Measurements from ENCODE around the gene KCNJ3. TPM values are rescaled to one million over a fixed set of nuclear protein-coding genes. Genes with fewer than 3 reads are reported as not detected.

Gene KCNJ3
- total and polyA plus RNA-seq, 3 donors from 2014 or later: 0.30 to 1.7 (median 0.71) TPM

DNA sequence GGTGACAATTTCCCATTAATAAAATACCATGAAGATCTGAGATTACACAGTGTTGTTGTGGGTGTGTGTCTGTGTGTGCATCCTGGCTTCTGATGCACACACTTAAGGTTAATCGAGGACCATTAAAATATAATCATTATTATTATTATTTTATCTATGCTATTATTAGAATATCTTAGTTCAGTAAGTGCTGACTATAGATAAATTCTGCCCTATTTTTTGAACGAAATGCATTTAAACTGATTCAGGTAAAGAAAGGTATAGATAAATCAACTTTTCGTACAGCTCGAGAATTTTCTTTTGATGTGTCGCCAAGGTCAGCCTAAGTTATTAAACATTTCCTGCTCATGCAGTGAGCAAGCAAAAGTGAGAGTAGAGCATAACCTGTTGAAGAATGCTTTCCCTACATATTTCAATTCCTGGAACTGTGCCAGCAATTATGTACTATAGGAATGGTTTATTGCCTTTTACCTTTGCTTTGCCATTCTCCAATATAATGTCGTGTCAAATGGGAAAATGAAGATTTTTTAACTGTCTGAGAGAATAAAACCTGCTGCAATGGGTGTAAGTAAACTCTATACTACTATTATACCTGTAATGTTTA is 25.8 kb downstream of the KCNJ3 start:
- Histone ChIP-seq H3K27me3 (no peaks in the 10 kb centered on the region), H3K9me3 (no peaks in the 10 kb centered on the region), H3K27ac (no peak overlapping the region), H3K4me1 (no peaks in the 10 kb centered on the region), H3K36me3 (ENCODE audit: low read depth, missing control alignments) (no peaks in the 10 kb centered on the region), H3K4me3 (no peak overlapping the region)
- intact Hi-C loops (cut with DNase I; ENCODE audit: low total_unique reads): no loop called here
- TF ChIP-seq POLR2A (IDR thresholded peaks at IDR 0.05): no peak
- TF ChIP-seq, protein P1, sequence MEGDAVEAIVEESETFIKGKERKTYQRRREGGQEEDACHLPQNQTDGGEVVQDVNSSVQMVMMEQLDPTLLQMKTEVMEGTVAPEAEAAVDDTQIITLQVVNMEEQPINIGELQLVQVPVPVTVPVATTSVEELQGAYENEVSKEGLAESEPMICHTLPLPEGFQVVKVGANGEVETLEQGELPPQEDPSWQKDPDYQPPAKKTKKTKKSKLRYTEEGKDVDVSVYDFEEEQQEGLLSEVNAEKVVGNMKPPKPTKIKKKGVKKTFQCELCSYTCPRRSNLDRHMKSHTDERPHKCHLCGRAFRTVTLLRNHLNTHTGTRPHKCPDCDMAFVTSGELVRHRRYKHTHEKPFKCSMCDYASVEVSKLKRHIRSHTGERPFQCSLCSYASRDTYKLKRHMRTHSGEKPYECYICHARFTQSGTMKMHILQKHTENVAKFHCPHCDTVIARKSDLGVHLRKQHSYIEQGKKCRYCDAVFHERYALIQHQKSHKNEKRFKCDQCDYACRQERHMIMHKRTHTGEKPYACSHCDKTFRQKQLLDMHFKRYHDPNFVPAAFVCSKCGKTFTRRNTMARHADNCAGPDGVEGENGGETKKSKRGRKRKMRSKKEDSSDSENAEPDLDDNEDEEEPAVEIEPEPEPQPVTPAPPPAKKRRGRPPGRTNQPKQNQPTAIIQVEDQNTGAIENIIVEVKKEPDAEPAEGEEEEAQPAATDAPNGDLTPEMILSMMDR (IDR thresholded peaks at IDR 0.05): no peak
- 72 to 76% methylated on average over 6 of the region's 6 CpGs for WGBS, 2 donors
- no peak for DNase-seq

DNA sequence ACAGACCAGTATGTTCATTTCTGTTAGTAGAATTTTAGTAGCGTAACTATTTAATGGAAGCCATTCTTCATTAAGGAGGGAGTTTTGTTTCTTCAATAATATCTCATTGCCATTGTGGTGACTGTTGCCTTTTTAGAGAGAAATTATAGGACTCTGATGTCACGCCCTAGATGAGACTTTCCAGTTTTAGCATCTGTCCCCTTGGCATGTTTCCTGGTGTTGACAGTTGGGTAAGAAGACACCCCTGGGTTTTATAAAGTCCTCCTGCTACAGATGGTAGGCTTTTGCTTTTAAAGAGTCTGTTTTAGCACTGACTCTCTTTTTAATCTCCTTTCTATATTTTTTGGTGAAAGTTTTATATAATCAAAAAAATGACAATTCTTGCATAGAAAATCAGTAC is 41.9 kb downstream of the KCNJ3 start:
- Histone ChIP-seq H3K27ac (no peak overlapping the region), H3K9me3 (no peaks in the 10 kb centered on the region), H3K27me3 (no peaks in the 10 kb centered on the region), H3K4me1 (no peaks in the 10 kb centered on the region), H3K36me3 (ENCODE audit: low read depth, missing control alignments) (no peaks in the 10 kb centered on the region), H3K4me3 (no peak overlapping the region)
- no peak for TF ChIP-seq POLR2A (IDR thresholded peaks at IDR 0.05)
- TF ChIP-seq, protein P1 (IDR thresholded peaks at IDR 0.05): no peak
- intact Hi-C loops (cut with DNase I; ENCODE audit: low total_unique reads): no loop called here
- 85 to 91% methylated on average over 2 of the region's 2 CpGs for WGBS, 2 donors
- no peak for DNase-seq

DNA sequence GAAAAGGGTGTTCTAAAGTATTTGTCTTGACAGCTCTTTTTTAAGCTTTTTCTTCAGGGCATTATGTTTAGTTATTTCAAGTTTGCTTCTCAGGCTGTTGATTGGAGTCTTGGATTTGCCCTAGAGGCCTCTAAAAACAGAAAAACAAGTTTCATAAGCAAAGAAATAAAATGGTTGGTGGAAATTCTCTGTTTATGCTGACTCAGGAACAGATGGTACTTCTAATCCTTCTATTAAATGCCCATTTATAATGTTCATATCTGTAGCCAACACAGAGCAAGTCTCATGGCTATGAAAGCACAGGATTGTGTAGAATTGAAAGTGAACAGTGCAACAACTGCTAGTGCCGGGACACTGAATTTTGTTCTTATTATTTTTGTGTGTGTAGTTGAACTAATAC is 60.4 kb downstream of the KCNJ3 start:
- Histone ChIP-seq H3K4me3 (no peak overlapping the region), H3K9me3 (no peaks in the 10 kb centered on the region), H3K27ac (no peak overlapping the region), H3K36me3 (ENCODE audit: low read depth, missing control alignments) (no peaks in the 10 kb centered on the region), H3K4me1 (no peaks in the 10 kb centered on the region), H3K27me3 (no peaks in the 10 kb centered on the region)
- DNase-seq: no peak
- 81 to 83% methylated on average over 1 of the region's 1 CpG for WGBS, 2 donors
- TF ChIP-seq, protein P1 (IDR thresholded peaks at IDR 0.05): no peak
- no peak for TF ChIP-seq POLR2A (IDR thresholded peaks at IDR 0.05)
- intact Hi-C loops (cut with DNase I; ENCODE audit: low total_unique reads): no loop called here

DNA sequence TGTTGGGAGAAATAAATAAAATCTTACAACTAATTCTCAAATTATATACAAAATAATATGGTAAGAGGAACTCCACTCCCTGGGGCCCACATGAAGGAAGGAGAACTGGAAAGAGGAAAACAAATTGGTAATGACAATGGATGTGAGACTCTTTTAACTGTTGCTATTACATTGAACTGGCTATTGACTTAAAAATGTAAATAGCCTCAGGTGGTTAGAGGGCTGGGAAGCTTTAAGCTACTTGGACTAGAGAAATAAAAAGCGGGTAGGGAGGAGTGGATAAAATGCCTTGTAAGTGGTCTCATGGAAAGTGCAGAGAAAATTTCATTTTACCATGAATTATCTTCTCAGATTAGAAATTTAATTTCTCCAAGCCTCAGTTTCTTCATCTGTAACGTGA is 64.1 kb downstream of the KCNJ3 start:
- Histone ChIP-seq H3K4me3 (no peak overlapping the region), H3K27ac (no peak overlapping the region), H3K27me3 (no peaks in the 10 kb centered on the region), H3K4me1 (no peaks in the 10 kb centered on the region), H3K36me3 (ENCODE audit: low read depth, missing control alignments) (no peaks in the 10 kb centered on the region), H3K9me3 (no peaks in the 10 kb centered on the region)
- 85 to 88% methylated on average over 2 of the region's 2 CpGs for WGBS, 2 donors
- no peak for TF ChIP-seq POLR2A (IDR thresholded peaks at IDR 0.05)
- TF ChIP-seq, protein P1 (IDR thresholded peaks at IDR 0.05): no peak
- intact Hi-C loops (cut with DNase I; ENCODE audit: low total_unique reads): no loop called here
- no peak for DNase-seq

DNA sequence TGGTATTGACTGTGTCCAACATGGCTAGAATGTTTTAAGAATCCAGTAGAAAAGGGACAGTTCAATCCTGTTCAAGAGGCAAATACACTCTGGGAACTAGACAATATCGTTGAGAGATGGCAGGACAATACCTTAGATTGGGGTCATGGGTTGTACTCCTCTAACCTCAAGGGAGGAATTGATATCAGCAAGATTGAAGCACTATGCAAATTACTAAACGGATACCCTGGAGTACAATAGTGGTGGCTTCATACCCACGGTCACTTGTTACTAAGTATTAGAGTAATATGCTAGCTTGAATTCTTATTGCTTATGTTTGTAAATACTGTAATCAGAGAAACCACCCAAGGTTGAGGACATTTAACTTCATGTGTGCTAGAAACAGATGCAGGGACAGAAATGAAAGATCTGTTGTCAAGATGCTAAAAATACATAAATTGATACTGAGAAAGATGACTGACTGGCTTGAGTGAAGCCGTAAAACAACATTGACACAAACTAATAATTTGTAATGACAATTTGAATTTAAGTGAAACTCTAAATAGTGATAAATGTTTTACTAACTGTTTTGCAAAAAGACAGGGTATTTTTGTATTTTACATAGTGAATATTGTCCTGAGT is 73.3 kb downstream of the KCNJ3 start:
- intact Hi-C loops (cut with DNase I; ENCODE audit: low total_unique reads): no loop called here
- no peaks in the 10 kb centered on the region for H3K4me1 ChIP-seq
- WGBS, 2 donors: 67 to 75% methylated on average over 4 of the region's 4 CpGs
- H3K27ac ChIP-seq: no peak overlapping the region
- H3K36me3 ChIP-seq (ENCODE audit: low read depth, missing control alignments): no peaks in the 10 kb centered on the region
- TF ChIP-seq, protein P1 (IDR thresholded peaks at IDR 0.05): no peak
- no peak for TF ChIP-seq POLR2A (IDR thresholded peaks at IDR 0.05)
- no peaks in the 10 kb centered on the region for H3K27me3 ChIP-seq
- H3K4me3 ChIP-seq: no peak overlapping the region
- no peak for DNase-seq
- no peaks in the 10 kb centered on the region for H3K9me3 ChIP-seq
